ENCODE measurements around the gene ARSH.
"Not testable (repeated sequence)": the region's sequence is repeated elsewhere in the genome, so short reads cannot be mapped to it uniquely, and the experiment has no call there.

ARSH gene

GRCh38 chrX:3006495-3006894 is at the start of gene ARSH:
Gene ARSH (plus strand): TSS chrX:3006546. CDS start chrX:3006613, 67 bp downstream.
- no peak for DNase-seq (ENCODE audit: low spot score)

DNA sequence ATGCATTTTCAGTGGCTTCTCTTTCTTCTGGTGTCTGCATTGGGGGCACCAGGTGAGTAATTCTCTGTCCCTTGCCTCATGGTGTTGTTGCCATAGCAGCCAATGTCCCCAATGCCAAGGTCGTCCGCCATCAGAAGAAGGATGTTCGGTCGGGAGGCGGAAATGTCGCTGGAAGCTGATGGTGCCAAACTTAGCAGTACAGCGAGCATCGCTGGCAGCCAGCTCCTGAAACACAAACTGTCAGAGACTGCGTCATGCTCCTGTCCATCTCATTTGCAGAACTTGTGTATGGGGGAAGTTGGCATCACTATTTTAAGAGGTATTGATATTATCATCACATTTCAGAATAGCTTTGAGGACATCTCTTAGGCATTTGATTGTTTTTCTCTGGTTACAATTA is 48.1 kb upstream of the ARSH start:
- no peak for DNase-seq (ENCODE audit: low spot score)

DNA sequence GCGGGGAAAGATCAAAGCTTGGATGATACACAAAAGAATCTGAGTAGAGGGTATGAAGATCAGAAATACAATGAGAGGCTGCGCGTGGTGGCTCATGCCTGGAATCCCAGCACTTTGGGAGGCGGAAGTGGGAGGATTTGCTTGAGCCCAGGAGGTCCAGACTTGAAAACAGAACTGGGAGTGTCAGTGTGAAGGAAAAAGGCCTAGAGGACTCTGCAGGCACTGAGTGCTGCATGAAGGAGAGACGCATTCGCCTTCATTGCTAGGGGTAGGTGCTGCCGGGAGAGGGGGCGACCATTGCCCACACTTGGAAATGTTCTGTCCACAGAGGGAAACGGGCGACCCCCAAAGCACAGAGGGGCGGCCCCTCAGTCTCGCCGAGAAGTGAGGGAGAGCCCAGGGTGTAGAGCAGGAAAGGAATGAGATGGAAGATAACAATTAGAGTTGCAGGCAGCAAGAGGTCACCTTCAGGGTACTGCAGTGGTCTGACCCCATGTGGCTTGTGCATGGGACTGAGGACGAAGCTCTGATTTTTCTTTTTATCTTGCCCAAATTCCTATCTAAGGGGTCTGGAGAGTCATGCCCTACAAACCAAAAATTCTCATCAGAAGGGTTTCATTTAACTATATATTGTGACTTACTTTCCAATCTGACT is 45.4 kb upstream of the ARSH start:
- no peak for DNase-seq (ENCODE audit: low spot score)

GRCh38 chrX:2962381-2962780 is 44.0 kb upstream of the ARSH start:
- no peak for DNase-seq (ENCODE audit: low spot score)

GRCh38 chrX:2963449-2963848 is 42.9 kb upstream of the ARSH start:
- DNase-seq (ENCODE audit: low spot score), result not testable (repeated sequence)

- not testable (repeated sequence) for DNase-seq (ENCODE audit: low spot score)
Measured at GRCh38 chrX:2963992-2964794, 42.2 kb upstream of the ARSH start.

DNA sequence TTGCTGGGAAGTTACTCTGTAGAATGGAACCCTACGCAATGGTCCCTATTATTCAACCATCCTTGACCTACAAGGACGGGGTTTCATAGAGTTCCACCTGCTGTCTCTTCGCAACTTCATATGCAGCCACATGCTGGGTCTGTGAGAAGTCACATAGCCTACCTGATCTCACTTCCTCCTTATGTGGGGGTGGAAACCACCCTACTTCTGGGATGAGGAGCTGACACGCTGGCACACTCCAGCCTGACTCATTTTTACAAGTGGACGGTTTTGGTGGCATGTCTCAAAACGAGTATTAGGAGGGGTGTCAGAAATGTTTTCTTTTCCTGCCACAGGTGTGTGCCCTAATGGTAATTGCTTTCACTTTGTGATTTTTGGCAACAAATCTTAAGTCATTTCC is 40.4 kb upstream of the ARSH start:
- no peak for DNase-seq (ENCODE audit: low spot score)

DNA sequence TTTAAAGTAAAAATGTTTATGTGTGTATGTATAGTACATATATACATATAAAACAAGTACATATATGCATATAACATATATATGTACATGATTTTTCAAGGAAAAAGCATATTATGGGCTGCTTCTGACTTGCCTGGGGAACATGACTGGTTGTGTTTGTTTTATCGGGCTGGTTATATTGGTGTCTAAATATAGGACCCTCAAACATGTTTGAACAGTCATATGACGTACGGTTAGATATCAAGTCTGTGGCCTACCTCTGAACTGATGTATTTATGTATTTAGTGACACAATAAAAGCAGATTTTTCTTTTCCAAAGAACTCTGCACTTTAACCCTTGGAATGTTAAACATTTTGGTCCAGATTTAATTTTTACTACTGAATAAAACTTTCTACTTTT is 39.3 kb upstream of the ARSH start:
- no peak for DNase-seq (ENCODE audit: low spot score)

DNA sequence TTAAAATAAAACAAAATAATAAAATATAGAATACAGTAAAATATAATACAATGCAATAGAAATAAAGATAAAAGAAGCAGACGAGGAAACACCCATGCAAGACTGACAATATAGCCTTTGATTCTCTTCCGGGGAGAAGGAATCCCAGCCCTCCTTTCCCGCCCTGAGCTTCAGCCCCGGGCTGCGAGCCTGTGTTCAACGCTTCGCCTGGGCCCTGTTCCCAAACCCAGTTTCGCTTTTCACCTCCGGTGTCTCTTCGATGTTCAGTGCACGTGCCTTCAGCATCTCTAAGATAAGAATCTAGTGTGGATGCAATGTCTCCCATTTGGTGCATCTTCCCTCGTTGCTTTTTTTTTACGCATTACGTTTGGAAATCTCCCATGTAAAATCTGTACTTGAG is 38.8 kb upstream of the ARSH start:
- no peak for DNase-seq (ENCODE audit: low spot score)

GRCh38 chrX:2967998-2968909 is 38.1 kb upstream of the ARSH start:
- no peak for DNase-seq (ENCODE audit: low spot score)

DNA sequence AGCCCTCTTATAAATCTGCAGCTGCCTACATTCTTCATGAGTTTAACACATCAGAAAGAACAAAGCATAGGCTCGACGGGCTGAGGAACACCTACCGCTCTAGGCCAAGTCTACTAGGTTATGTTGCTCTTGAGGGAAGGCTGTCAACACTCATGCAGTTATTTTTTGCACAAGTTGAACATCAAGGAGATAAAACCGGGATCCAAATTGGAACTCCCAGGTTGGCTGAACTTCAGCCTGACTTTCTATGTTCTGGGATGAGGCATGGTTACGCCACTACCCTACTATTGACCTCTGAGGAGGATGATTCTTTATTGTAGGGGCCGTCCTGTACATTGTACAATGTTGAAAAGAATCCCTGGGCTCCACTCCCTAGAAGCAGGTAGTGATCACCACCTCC is 37.3 kb upstream of the ARSH start:
- DNase-seq (ENCODE audit: low spot score), result no peak

DNA sequence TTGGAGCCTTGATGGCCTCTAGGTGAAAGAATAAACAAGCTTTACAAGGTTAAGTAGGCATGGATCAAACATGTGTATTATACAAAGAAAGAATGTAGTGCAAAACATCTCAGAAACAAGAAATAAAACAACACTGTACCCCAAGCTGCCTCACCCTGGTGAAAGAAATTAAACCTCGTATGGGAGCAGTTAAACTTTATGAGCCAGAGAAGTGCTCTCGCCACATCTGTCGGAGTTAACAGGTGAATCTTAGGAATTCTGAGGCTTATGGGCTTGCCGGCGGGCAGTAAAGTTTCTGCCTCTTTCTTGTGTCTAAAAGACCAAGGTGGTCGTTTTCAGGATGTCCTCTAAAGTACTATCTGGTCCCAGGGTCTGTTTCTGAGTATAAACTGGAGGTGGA is 34.0 kb upstream of the ARSH start:
- no peak for DNase-seq (ENCODE audit: low spot score)

DNA sequence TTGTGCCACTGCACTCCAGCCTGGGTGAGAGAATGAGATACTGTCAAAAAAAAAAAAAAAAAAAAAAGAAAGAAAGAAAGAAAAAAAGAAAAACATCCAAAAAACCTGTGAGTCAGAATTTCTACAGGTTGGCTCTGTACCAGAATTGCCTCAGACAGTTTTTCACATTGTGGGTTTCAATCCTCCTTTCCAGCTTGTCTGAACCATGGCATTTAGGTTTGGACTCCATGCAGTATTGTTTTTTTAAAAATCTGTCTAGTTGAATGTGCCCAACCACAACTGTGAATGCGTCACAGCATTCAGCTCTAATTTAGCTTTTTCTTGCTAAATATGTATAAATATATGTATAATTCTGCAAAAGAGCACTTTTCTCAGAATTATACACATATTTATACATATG is 31.4 kb upstream of the ARSH start:
- no peak for DNase-seq (ENCODE audit: low spot score)

GRCh38 chrX:2978639-2979038 is 27.7 kb upstream of the ARSH start:
- DNase-seq (ENCODE audit: low spot score), result not testable (repeated sequence)

DNA sequence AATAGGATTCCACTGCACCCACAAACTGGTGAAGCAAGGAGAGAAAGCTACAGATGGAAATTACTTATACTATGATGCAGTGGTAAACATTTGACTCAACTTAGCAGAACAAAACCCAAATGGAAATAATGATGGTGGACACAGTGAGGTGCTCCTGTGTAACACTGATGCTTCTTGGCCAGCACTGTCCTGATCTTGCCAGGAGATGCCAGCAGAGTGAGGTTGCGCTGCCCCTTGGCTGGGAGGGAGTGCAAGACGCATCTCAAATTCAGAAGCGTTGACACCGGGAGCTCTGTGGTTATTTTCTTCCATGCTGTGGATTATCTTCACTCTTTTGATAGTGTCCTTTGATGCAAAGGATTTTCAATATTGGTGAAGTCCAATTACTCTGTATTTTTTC is 22.0 kb upstream of the ARSH start:
- no peak for DNase-seq (ENCODE audit: low spot score)

DNA sequence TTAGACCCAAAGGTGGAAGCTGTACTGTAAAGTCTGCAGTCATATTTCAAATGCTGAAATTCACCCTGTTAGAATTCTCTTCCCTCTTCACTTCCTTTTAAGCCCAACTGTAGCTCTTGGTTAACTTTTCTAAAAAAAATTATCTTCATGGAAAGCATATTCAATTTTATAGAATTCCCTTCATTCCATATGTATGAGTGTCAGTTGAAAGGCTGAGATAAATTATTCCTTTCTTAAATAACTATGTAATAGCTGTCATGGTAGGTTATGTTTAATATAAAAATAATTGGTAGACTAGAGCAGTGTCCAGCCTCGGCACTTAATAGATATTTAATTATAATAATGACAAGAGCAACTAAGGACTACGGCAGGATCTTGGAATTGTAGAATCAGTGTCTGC is 16.8 kb upstream of the ARSH start:
- no peak for DNase-seq (ENCODE audit: low spot score)

DNA sequence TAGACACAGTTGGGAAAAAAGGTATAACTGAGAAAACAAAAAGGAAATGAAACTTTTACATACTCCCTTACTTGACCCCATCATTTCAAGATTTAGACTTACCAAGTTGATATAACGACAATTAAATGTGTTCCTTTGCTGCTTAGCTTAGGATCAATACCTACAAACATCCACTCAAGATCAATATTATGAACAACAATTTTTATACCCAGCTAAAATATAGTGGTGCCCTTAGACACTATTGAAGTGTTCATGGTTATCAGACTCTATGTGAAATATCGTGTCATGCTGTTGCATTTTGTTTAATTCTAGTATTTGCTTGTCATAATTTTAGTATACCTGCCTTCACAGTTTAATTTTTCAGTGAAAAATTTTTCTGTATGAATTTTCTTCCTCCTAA is 4.2 kb downstream of the ARSH start:
- no peak for DNase-seq (ENCODE audit: low spot score)

DNA sequence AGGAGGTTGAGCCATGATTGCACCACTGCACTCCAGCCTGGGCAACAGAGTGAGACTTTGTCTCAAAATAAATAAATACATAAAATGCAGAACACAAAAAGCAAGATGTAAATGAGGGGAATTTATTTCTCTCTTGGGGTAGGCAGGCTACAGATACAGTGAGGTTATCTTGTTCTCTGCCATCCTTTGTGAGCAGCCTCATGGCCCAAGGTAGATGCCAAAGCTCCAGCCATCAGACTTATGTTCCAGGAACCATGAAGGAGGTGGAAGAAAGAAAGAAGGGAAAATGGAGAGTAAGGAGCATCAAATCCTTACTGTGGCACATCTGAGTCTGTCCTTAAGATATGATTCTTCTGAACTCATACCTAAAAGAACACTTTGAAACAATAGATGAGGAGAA is 11.1 kb downstream of the ARSH start:
- no peak for DNase-seq (ENCODE audit: low spot score)

GRCh38 chrX:3024176-3024575 is 17.8 kb downstream of the ARSH start:
- DNase-seq (ENCODE audit: low spot score), result no peak

- DNase-seq (ENCODE audit: low spot score), result no peak
Measured at GRCh38 chrX:3026074-3026815, 19.9 kb downstream of the ARSH start.

- no peak for DNase-seq (ENCODE audit: low spot score)
Measured at GRCh38 chrX:3029129-3029528, 22.8 kb downstream of the ARSH start.

- DNase-seq (ENCODE audit: low spot score), result no peak
Measured at GRCh38 chrX:3037218-3037617, 30.9 kb downstream of the ARSH start.

Measured in CD4-positive, alpha-beta T cell treated with Interleukin-2 at 100 ng/mL for 4 hours (primary cell).